NCI-H2171 treated with DMSO at 0.1 percent for 48 hours (cell line): ENCODE data around the gene ZNF670.
A peak's percentile ranks its signal among the peaks of the same experiment; 100 is the strongest.

ENCODE experiments used
- DNase-seq: peaks from one replicate; lab custom pipeline; 2025; lab: John Stamatoyannopoulos, UW

Gene ZNF670

GRCh38 chr1:247103859-247104591, 25.4 kb upstream of the ZNF670 start, which contains the start of gene ZNF669:
TSS of gene ZNF669 (minus strand) at chr1:247104356. CDS start at chr1:247104199, 157 bp downstream.
- peak; percentile 93 for DNase-seq

DNA sequence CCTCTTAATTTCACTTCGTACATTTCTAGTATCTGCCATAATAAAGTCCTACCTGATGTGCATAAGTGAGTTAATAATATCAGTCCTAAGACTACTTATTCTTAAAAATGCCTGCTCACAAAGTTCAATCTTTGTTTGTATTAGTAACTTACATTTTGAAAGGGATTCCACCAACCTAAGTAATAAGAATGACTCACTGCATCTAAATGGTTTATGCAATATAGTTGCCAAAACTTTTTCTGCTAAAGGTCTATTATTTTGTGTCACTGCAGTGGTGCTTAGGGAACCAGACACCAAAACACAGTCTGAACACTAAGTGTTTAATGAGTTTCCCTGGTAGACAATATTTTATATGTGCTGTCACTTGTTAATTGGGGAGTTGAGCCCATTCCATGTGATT, 23.8 kb upstream of the ZNF670 start:
- DNase-seq, result no peak

DNA sequence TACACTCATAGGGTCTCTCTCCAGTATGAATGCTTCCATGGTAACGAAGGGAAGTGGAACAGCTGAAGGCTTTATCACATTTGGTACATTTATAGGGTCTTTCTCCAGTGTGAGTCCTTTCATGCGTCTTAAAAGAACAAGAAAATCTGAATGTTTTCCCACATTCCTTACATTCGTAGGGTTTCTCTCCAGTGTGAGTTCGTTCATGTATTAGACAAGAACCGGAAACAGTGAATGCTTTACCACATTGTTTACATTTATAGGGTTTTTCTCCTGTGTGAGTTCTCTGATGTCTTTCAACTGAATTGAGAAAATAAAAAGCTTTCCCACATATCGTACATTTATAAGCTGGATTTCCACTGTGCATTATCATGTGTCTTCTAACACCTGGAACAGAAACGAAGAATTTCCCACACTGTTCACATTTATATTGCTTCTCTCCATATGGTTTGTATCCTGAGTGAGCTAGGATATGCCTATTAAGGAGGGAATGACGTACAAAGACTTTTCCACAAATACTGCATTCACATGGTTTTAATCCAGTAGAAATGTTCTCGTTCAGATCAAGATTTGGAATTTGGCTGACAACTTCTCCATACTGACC, 22.2 kb upstream of the ZNF670 start:
- no peak for DNase-seq

DNA sequence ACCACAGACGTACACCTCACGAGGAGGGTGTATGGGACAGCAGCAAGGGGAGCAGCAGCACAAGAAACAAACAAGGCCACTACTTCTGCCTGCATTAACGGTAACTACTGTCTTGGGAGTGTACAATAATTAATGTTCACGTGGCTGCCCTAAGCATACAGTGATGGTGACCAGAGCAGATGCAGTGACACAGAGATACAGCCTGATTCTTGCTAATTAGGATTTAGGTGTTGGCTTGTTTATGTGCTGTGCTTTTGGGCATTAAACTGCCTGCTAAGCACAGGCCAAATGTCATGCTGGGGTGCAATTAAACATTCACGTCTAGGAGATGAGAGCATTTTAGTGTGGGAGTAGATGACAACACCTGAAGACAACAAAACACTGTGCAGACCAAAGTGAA, 18.3 kb upstream of the ZNF670 start:
- no peak for DNase-seq

- DNase-seq, result no peak
Measured at GRCh38 chr1:247096544-247096943, 17.9 kb upstream of the ZNF670 start.

GRCh38 chr1:247096112-247096511, 17.5 kb upstream of the ZNF670 start:
- DNase-seq, result no peak

- DNase-seq, result no peak
Measured at GRCh38 chr1:247090455-247090854, 11.8 kb upstream of the ZNF670 start.

GRCh38 chr1:247089616-247090375, 11.2 kb upstream of the ZNF670 start:
- no peak for DNase-seq

DNA sequence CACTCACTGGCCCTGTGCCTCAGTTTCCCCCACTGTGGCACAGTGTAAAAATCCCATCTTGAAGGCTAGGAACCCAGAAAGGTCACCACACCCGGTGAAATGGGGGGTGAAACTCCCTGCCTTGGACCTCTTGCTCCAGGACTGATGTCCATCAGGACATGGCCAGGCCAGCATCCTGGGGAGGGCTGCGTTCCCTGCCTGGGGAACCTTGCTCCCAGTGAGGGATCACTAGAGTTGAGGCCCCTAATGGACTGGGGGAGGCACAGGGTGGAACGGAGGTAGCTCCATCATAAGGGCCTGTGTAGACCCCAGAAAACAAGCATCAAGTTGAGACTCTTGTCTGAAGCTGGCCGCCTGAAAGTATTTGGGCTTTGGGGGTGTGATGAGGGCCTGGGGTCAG, 10.4 kb upstream of the ZNF670 start:
- DNase-seq, result no peak

DNA sequence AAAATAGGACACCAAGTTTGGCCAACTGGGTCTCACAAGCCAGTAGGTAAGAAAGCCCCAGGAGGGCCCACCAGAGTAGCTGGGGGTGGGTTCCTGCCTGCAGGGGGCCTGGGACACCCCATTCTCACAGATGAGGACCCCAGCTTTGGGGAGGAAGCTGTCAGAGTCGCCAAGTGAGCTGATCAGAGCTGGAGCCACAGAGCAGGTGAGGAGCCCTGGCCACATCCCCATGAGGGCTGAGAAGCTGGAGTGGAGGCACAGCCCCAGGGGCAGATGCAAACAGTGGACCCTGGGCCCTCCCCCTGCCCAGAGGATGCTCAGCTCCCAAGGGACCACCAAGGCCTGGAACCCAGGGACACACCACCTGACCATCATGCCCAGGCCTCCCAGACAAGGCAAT, 8.6 kb upstream of the ZNF670 start:
- DNase-seq, result no peak

GRCh38 chr1:247085310-247085709, 6.7 kb upstream of the ZNF670 start:
- DNase-seq, result no peak

DNA sequence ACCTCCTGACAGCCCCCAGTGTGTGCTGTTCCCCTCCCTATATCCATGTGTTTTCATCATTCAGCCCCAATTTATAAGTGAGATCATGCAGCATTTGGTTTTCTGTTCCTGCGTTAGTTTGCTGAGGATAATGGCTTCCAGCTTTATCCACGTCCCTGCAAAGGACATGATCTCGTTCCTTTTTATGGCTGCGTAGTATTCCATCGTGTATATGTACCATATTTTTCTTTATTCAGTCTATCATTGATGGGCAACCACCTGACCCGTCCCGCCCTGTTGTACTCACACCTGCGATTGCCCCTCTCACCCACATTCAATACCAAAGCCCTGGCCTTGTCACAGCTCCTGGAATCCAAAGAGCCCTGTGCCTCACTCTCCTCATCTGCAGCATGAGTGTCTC, 6.2 kb upstream of the ZNF670 start:
- DNase-seq, result no peak

DNA sequence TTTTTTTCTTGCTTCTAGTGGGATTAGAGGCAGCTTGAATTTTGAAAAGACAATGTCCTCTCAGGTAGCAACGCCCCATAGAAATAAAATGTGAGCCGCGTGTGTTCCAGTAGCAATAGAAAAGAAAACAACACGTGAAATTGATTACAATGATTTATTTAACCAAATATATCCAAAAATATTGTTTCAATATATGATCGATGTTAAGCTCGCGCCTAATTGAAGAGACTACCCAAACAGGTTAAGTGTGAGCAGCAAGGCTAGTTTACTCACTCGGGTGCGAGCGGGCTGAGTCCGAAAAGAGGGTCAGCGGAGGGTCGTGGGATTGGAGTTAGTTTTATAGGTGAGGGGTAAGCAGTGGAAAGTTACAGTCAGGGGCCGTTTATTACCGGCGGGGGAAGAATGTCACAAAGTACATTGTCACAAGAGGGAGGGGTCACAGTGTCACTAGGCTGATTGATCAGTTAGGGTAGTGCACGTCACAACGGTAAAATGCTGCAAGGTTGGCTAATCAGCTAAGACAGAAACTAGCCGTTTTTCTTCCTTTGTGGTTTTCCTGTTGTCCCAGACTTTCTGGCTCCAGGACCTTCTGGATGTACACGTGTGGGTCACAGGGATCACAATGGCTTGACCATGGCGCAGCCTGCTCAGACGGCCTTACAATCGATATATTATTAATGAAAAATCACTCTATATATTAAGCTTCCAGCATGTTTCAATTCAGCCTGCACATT, 697 bp upstream of the ZNF670 start:
- no peak for DNase-seq

DNA sequence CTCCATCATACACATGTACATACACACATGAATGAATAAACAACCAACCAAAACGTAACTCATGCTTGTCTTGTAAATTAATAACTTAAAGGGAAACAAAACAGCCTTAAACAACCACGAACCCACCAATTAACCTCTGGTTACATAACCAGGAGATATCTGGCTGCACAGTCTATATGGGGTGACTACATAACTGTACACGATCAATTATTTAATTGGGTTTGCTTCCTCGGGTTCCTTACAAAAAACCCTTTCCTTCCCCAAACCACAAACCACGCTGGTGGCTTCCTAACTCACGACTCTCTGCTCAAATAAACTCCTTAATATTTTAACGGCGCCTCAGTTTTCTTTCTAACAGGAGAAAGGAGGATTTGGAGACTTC, 744 bp downstream of the ZNF670 start:
- peak; percentile 10 for DNase-seq

DNA sequence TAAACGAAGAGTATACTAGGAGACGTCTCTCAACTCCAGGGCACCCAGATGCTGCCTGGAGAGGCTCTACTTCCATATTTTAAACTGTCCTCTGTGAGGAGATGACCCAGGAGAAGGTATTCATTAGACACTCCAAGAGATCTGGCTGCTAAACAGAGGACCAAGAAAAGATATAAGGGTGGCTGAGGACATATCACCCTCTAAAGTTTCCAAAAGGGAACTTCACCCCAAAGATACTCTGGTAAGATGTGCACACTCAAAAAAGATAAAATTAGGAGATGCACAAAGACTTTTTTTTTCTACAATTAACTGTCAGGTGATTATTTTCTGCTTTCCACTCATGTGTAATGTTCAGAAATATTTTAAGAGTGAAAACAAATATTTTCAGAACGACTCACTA, 1.4 kb downstream of the ZNF670 start:
- DNase-seq, result no peak

GRCh38 chr1:247070645-247071044, 8.0 kb downstream of the ZNF670 start:
- no peak for DNase-seq

GRCh38 chr1:247064304-247064703, 14.3 kb downstream of the ZNF670 start:
- no peak for DNase-seq

DNA sequence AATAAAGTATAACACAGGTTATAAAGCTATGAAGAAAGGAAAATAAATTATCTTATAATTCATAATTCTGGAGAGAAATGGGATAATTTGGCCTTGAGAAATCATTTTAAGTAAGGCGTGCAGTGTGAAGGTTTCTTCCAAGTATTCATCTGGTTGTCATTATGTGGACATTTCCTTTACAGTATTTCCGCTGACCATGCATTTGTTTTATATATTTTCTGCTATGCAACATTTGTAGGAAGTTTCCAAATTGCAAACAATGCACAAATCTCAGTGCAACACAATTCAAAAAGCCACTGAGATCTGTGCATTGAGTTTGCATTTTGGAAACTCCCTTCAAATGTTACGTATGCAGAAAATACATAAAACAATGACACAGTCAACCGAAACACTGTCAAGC, 17.8 kb downstream of the ZNF670 start:
- no peak for DNase-seq

DNA sequence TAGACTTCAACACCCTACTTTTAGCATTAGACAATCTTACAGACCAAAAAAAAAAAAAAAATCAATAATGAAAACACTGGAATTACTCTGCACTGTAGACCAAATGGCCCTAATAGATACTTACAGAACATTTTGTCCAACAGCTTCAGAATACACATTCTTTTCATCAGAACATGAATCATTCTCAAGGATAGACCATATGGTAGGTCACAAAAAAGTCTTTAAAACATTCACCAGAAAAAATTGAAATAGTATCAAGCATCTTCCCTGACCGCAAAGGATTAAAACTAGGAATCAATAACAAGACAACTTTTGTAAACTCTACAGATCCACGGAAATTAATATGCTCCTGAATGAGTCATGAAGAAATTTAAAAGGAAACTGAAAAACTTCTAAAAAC, 22.5 kb downstream of the ZNF670 start:
- no peak for DNase-seq

DNA sequence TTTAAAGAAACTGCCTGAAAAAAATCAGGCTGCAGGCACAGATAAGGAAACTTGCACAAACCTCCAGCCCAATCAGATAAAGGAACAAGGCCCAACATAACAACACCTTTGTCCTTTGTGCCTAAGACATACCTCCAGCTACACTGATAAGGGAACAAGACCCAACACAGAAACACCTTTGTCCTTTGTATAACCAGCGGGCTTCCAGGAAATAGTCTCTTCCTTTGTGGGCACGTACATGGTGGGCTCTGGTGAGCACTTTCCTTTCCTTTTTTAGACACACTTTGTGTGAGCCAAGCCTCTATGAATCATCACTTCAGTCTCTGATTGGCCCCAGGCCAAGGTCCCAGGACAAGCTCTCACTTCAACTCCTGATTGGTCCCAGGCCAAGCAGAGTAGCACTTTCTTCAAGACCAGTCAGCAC, 23.6 kb downstream of the ZNF670 start:
- DNase-seq, result no peak

- DNase-seq, result no peak
Measured at GRCh38 chr1:247047702-247048101, 30.9 kb downstream of the ZNF670 start.

- DNase-seq, result no peak
Measured at GRCh38 chr1:247047260-247047659, 31.4 kb downstream of the ZNF670 start.
